Measurements from ENCODE around the gene AVP. TPM values are rescaled to one million over a fixed set of nuclear protein-coding genes. Genes with fewer than 3 reads are reported as not detected.

AVP gene
- total RNA-seq, 1 experiment from 2014 or later: not detected

GRCh38 chr20:3038454-3038853 is 46.1 kb downstream of the AVP start:
- H2AFZ ChIP-seq: no peak overlapping the region
- H3K9me2 ChIP-seq (ENCODE audit: insufficient read depth): no peaks in the 10 kb centered on the region
- ChIA-PET POLR2A (ENCODE audit: unreplicated experiment) (no interaction called here), CTCF (no interaction called here)
- BruUV-seq (replicated peaks): no TSS peak
- H3K4me3 ChIP-seq: no peak overlapping the region
- no peak overlapping the region for H3K27ac ChIP-seq
- no peaks in the 10 kb centered on the region for H3K36me3 ChIP-seq (ENCODE audit: low read depth)
- H3K4me2 ChIP-seq: no peak overlapping the region
- H3K4me1 ChIP-seq (replicated peaks; ENCODE audit: insufficient read depth): no peaks in the 10 kb centered on the region
- H4K20me1 ChIP-seq (ENCODE audit: insufficient read depth): no peaks in the 10 kb centered on the region
- no peaks in the 10 kb centered on the region for H3K27me3 ChIP-seq (ENCODE audit: insufficient read depth, low read depth)
- TF ChIP-seq CTCF (conservative IDR thresholded peaks at IDR 0.05) (no peak), EZH2 (IDR thresholded peaks at IDR 0.05; ENCODE audit: low read depth) (no peak)
- no peaks in the 10 kb centered on the region for H3K79me2 ChIP-seq (ENCODE audit: low read depth)
- intact Hi-C loops (cut with micrococcal nuclease; ENCODE audit: unreplicated experiment): no loop called here
- no peak for DNase-seq
- H3K9me3 ChIP-seq (ENCODE audit: insufficient read depth, low read depth): no peaks in the 10 kb centered on the region
- no peaks in the 10 kb centered on the region for H3F3A ChIP-seq (ENCODE audit: insufficient read depth, low read depth)

- H3F3A ChIP-seq (ENCODE audit: insufficient read depth, low read depth): no peaks in the 10 kb centered on the region
- no peaks in the 10 kb centered on the region for H4K20me1 ChIP-seq (ENCODE audit: insufficient read depth)
- H3K9me2 ChIP-seq (ENCODE audit: insufficient read depth): no peaks in the 10 kb centered on the region
- ChIA-PET POLR2A (ENCODE audit: unreplicated experiment) (no interaction called here), CTCF (no interaction called here)
- H3K4me2 ChIP-seq: no peak overlapping the region
- H3K36me3 ChIP-seq (ENCODE audit: low read depth): no peaks in the 10 kb centered on the region
- H3K27me3 ChIP-seq (ENCODE audit: insufficient read depth, low read depth): no peaks in the 10 kb centered on the region
- H3K4me3 ChIP-seq: no peak overlapping the region
- no peak for DNase-seq
- H3K27ac ChIP-seq: no peak overlapping the region
- intact Hi-C loops (cut with micrococcal nuclease; ENCODE audit: unreplicated experiment): no loop called here
- no peaks in the 10 kb centered on the region for H3K79me2 ChIP-seq (ENCODE audit: low read depth)
- no peak overlapping the region for H2AFZ ChIP-seq
- no TSS peak for BruUV-seq (replicated peaks)
- TF ChIP-seq CTCF (conservative IDR thresholded peaks at IDR 0.05) (no peak), EZH2 (IDR thresholded peaks at IDR 0.05; ENCODE audit: low read depth) (no peak)
- no peaks in the 10 kb centered on the region for H3K9me3 ChIP-seq (ENCODE audit: insufficient read depth, low read depth)
- no peaks in the 10 kb centered on the region for H3K4me1 ChIP-seq (replicated peaks; ENCODE audit: insufficient read depth)
Measured at GRCh38 chr20:3037654-3038053, 46.9 kb downstream of the AVP start.

DNA sequence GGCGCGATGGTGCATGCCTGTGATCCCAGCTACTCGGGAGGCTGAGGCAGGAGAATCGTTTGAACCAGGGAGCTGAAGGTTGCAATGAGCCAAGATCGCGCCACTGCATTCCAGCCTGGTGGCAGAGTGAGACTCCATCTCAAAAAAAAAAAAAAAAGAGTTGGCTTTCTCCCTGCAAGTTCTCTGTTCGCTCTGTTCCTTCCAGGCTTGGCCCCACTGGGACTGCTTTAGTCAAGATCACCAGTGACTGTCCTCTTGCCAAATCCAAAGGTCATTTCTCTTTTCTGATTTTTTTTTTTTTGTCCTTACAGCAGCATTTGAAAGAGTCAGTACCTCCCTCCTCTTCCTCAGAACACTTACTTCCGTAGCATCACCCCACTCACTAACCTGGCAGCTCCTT is 51.9 kb downstream of the AVP start:
- Histone ChIP-seq H3K9me2 (ENCODE audit: insufficient read depth) (no peaks in the 10 kb centered on the region), H2AFZ (no peak overlapping the region), H3K4me1 (replicated peaks; ENCODE audit: insufficient read depth) (no peaks in the 10 kb centered on the region), H3F3A (ENCODE audit: insufficient read depth, low read depth) (no peaks in the 10 kb centered on the region), H3K27me3 (ENCODE audit: insufficient read depth, low read depth) (no peaks in the 10 kb centered on the region), H4K20me1 (ENCODE audit: insufficient read depth) (no peaks in the 10 kb centered on the region), H3K9me3 (ENCODE audit: insufficient read depth, low read depth) (no peaks in the 10 kb centered on the region), H3K79me2 (ENCODE audit: low read depth) (no peaks in the 10 kb centered on the region), H3K36me3 (ENCODE audit: low read depth) (no peaks in the 10 kb centered on the region; the same call in 1 of the 2 replicates), H3K4me3 (no peak overlapping the region), H3K27ac (no peak overlapping the region), H3K4me2 (no peak overlapping the region)
- intact Hi-C loops (cut with micrococcal nuclease; ENCODE audit: unreplicated experiment): no loop called here
- TF ChIP-seq EZH2 (IDR thresholded peaks at IDR 0.05; ENCODE audit: low read depth): no peak
- TF ChIP-seq CTCF (conservative IDR thresholded peaks at IDR 0.05): no peak
- POLR2A ChIA-PET (ENCODE audit: unreplicated experiment): no interaction called here
- no peak for DNase-seq
- CTCF ChIA-PET: no interaction called here
- no TSS peak for BruUV-seq (replicated peaks)

Other genes starting within 250 kb of the AVP start
- 47.9 and 60.1 TPM in 2 replicates for gene PCED1A, start 244.1 kb downstream of the AVP start, total RNA-seq (2021)
- 21.5 and 31.9 TPM in 2 replicates for gene VPS16, start 244.0 kb downstream of the AVP start, total RNA-seq (2021)
- 36.6 and 48.8 TPM in 2 replicates for gene PTPRA, start 211.2 kb downstream of the AVP start, total RNA-seq (2021)
- 0.65 and 1.1 TPM in 2 replicates for gene GNRH2, start 41.1 kb downstream of the AVP start, total RNA-seq (2021)
- gene MRPS26, start 38.7 kb downstream of the AVP start, total RNA-seq (2021): 58.3 and 84.9 TPM in 2 replicates
- not detected in 2 replicates for gene OXT, start 13.1 kb downstream of the AVP start, total RNA-seq (2021)
- gene FASTKD5, start 75.1 kb upstream of the AVP start, total RNA-seq (2021): 11.6 and 16.2 TPM in 2 replicates
- gene UBOX5, start 75.1 kb upstream of the AVP start, total RNA-seq (2021): 6.4 and 9.4 TPM in 2 replicates
- 10.4 and 17.6 TPM in 2 replicates for gene LZTS3, start 88.8 kb upstream of the AVP start, total RNA-seq (2021)
- 70.4 and 87.6 TPM in 2 replicates for gene DDRGK1, start 120.0 kb upstream of the AVP start, total RNA-seq (2021)
- gene ITPA, start 124.8 kb upstream of the AVP start, total RNA-seq (2021): 69.2 and 93.5 TPM in 2 replicates
- gene SLC4A11, start 154.5 kb upstream of the AVP start, total RNA-seq (2021): 46.1 and 57.8 TPM in 2 replicates

Data from PC-9 (cell line).